T-helper 2 cell treated with Interferon-gamma antibody and Interleukin-4, amounts not matched to agents 100 ng/mL and 5 ng/mL, for 36 hours (primary cell): ENCODE measurements around the gene CHTF8. TPM values are rescaled to one million over a fixed set of nuclear protein-coding genes. Genes with fewer than 3 reads are reported as not detected.

Source experiments
- intact Hi-C: fragments of 100-400 bp; cut with micrococcal nuclease; formaldehyde crosslinking; loops from one replicate; pipeline ENCODE4 v1.15.1; 2023
- total RNA-seq: library from RNA; stranded (reverse); gene quantifications from 2 replicates; pipeline ENCODE4 v1.2.3, GENCODE V29; 2022

CHTF8 gene
- total RNA-seq, 1 donor from 2014 or later: 123 TPM

DNA sequence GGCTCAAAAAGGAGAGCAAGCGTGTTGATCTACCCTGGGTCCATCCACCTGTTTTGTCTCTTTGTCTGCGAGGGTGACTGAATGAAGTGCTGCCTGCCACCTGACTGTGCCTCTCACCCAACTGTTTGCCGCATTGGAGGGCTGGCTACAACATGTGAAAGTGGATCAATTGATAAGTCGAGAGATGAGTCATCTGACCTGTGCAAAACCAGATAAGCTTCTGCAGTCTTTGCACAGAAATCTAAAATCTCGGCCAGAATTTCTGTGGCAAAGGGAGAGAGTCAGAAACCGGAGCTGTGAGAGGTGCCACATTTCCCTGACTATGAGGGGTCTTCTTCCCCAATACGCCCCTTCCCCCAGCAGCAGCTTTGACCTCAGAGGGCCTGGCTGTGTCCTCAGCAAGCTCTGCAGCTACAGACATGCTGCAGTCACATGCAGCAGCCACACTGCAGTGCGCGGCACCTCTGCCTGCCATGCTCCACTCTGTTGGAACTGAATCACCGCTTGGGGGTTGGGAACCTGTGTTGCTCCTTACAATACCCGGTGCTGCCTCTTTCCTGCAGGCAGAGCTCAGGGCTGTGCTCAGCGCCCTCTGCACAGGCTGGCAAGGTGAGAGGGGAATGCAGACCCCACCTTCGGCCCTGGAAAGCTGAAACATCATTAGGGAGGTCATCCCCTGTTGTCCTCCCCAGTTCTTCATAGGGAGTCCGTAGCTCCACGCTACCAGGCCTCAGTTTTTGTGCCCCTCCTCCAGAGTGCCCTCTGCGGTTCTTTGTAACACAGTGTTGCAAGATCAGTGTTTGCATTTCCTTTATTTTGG is 43.1 kb downstream of the CHTF8 start:
- intact Hi-C loops: no loop called here

DNA sequence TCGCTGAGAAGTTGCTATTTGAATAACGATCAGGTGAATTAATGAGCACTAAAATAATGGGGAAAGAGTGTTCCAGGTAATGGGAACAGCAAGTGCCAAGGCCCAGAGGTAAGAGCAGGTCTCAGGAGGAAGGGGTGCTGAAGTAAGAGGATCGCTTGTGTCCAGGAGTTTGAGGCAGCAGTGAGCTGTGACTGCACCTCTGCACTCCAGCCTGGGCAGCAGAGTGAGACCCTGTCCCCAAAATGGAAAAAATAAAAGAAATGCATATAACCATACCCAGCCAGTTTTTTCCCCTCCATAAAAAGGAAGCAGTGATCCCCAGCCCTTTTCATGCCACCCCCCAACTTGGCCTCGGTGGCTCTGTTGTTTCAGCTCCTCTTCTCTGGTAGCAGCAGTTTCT is 43.7 kb downstream of the CHTF8 start:
- intact Hi-C loops: no loop called here

DNA sequence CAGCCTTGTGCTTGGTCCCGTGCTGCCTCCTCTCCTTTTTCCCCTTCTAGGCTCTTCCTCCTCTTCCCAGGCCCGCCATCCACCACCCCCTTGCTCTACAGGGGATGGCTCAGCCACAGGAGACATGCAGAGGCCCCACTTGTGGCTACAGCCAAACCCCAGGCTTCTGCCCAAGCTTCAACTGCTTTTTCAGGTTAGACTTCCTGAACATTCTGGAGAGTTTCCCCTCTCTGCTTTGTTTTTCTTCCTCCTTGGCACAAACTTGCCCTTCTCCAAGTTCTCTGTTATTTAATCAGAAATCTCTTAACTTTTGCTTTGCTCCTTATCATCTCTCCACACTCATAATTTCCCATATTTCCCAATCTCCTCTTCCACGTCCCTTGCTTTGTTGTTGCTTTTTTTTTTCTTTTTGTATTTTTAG is 45.2 kb downstream of the CHTF8 start:
- intact Hi-C loops: no loop called here

DNA sequence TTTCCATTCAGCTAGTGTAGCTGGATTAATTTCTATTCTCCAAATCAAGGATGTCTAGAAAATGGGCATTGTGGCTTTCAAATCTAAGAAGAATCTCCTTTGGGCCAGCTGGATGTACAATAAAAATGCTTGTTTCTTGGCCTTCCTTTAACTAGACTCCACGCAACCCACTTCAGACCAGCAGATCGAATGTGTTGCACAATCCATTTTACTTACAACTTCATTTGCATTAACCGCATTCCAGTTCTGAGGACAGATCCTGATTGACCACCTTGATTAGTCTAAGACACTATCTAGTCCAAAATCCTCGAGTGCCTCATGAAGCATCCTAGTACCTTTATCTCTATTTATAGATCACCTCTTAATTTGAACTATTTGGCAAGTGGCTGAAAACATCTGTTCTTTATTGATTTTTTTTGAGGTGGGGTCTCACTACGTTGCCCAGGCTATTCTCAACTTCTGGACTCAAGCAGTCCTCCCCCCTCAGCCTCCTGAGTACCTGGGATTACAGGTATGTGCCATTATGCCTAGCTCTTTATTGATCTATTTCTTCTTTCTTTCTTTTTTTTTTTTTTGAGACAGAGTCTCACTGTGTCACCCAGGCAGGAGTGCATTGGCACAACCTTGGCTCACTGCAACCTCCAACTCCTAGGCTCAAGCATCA is 47.2 kb downstream of the CHTF8 start:
- intact Hi-C loops: no loop called here

DNA sequence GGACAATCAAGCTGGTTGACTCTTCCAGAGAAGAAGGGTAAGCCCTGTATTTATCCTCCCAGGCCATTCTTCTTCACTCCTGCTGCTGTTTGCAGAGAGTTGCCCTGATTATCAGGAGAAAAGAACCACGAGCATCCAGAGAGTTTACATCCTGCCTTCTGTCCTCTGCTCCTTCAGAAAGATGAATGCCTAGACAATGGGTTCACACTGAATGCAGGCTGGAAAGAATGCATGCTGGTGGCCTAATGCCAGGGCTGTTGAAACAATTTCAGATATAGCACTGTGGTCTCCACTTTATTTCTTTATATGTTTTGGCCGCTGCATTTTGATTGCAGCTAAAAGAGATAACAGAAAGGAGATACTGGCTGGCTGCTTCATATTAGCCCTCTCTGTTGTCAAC is 48.1 kb downstream of the CHTF8 start:
- intact Hi-C loops: no loop called here

DNA sequence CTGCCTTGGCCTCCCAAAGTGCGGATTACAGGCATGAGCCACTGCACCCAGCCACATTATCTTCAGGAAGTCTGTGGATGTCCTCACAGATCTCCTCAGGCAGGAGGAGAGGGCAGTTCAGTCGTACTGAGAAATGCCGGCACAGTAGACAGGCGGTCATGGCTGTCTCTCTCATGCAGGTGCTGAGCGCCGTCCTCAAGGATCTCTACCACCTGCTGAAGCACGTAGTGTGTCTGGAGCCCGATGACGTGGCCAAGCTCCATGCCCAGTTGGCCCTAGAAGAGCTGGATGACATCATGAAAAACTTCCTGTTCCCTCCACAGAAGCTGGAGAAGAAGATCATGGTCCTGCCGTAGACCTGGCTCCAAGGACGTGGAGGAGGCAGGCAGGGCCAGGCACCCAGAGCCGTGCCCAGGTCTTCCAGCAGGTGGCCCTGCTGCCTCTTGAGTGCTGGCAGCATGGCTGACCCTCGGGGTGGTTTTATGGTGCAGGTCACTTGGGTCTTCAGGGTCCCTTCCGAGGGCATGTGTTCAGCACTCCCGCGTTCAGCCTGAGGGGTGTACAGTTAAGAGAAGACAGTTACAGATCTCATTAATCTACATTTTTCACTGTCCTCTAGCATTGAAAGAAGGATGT is 49.0 kb downstream of the CHTF8 start:
- intact Hi-C loops: no loop called here

DNA sequence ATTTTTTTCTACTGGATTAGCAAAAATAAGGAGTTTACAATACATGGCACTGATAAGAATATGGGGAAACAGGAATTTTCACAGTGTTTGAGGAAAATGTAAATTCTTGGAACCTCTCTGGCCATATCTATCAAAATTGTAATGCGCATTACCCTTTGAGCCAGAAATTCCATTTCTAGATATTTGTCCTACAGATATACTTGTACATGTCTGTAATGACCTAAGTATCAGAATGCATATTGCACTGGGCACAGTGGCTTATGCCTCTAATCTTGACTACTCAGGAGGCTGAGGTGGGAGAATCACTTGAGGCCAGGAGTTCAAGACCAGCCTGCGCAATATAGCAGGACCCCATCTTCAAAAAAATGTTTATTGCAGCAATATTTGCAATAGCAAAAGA is 52.7 kb downstream of the CHTF8 start:
- intact Hi-C loops: no loop called here

DNA sequence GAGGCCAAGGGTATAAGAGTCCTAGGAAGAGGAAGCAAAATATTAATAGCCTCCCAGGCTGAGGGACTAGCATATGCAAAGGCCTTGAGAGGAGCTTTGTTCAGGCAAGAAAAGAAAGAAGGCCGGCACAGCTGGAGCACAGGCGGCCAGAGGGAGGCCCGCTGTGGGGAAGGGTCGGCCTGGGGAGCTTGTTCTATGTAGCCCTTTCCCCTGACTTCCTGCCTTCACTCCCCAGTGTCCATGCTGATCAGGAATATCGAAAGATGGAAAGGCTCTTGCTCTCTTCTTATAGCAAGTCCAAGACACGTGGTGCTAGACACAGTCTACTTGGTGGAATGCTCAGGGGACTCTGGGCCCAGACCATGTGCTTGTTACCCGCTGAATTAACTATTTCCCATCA is 54.3 kb downstream of the CHTF8 start:
- intact Hi-C loops: no loop called here

DNA sequence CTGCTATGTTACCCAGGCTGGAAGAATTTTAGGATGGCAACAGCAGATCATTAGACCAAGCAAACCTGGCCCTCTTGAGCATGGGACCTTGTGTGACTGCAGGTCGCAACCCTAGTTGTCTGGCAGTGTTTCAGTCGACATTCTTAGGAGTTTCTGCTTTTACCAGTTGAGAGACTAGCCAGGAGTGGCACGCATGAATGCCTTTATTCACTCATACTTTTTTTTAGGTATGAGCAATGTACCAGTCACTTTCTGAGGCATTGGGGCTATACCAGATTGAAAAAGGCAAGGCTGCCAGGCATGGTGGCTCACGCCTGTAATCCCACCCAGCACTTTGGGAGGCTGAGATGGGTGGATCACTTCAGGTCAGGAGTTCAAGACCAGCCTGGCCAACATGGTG is 55.1 kb downstream of the CHTF8 start:
- intact Hi-C loops: no loop called here

DNA sequence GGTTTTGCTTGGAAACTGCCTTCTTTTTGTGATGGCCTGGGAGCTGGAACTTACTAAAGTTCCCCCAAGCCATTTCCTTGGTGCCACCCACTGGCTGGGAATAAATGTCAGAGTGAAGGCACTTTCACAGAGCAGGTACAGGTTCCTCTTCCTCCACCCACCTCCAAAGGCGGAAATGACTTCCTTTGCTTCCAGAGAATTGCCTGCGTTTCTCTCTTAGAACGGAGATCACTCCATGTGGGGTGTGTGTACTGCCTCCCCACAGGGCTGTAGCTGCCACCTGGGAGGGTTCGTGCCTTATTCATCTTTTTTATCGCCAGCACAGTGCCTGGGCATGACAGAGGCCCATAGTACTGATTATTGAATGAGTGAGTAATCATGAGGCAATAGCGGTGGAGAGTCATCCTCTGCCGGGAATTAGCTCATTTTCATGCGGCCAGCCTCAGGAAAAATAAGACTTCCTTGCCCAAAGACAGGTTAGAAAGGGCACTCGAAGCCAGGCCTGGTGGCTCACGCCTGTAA is 59.1 kb downstream of the CHTF8 start:
- intact Hi-C loops: no loop called here

DNA sequence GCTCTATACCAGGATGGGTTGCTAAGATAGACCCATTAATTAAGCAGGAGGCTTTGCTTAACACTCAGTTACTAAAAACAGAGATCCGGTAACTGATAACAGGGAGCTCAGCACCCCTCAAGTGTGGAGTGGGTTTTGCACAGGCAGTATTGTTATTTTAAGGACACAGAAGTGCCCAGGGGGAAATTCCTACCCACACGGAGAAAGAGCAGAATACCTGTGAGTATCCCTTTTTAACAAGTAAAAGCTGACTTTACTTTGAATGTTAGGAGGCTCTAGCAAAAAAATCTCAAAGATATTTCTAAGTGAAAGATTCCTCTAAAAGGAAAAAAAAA is 59.8 kb downstream of the CHTF8 start:
- intact Hi-C loops: no loop called here

DNA sequence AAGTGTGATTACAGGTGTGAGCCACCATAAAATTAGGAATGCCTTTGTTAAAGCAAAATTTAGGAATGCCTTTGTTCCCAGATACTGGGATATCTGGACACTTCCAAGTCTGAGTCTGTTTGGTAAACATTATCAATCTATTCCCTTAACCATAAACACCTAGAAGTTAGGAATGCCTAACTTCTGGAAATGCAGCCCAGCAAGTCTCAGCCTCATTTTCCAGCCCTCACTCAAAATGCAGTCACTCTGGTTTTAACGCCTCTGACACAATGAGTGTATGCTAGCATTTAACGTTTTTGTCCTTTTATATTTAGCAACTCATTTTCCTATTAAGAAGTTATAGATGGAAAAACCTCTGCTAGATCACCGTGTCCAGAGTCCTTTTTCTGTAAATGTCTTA is 61.4 kb downstream of the CHTF8 start:
- intact Hi-C loops: no loop called here

DNA sequence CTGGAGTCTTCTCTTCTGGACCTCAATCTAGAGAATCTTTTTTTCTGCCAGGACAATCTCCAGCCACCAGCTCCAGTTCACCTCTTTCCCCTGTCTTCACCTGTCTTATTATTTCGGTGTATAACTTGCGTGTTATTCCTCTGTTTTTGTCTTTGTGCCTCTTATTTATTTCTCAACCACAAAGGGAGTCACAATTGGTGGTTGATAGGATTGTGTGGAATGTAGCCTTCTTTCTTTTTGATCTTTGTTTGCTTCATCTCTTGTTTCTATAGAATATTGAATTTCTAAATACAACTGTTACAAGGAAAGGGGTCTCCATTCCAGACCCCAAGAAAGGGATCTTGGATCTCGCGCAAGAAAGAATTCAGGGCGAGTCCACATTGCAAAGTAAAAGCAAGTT is 62.9 kb downstream of the CHTF8 start:
- intact Hi-C loops: no loop called here

Other genes with a start within 250 kb of the CHTF8 start
- 0.86 and 1.1 TPM in 2 replicates for gene HAS3, start 26.9 kb downstream of the CHTF8 start, total RNA-seq
- 57.9 and 61.6 TPM in 2 replicates for gene UTP4, start 61 bp upstream of the CHTF8 start, total RNA-seq
- gene SNTB2, start 54.6 kb upstream of the CHTF8 start, total RNA-seq: 20.2 and 23.9 TPM in 2 replicates
- gene VPS4A, start 178.8 kb upstream of the CHTF8 start, total RNA-seq: 35.8 and 35.9 TPM in 2 replicates
- gene PDF, start 198.0 kb upstream of the CHTF8 start, total RNA-seq: 12.9 and 13.0 TPM in 2 replicates
- gene COG8, start 207.0 kb upstream of the CHTF8 start, total RNA-seq: 37.1 and 39.0 TPM in 2 replicates
- 40.6 and 46.8 TPM in 2 replicates for gene NIP7, start 207.2 kb upstream of the CHTF8 start, total RNA-seq
- gene TMED6, start 219.2 kb upstream of the CHTF8 start, total RNA-seq: 1.8 and 2.0 TPM in 2 replicates